WTC11 (cell line): ENCODE measurements around the gene ADAM11.

ENCODE experiments used
- FOXK1 ChIP-seq: sonication (generic); formaldehyde crosslinking; IDR thresholded peaks from 2 replicates; pipeline ENCODE4 v1.8.0; 2022; ENCODE audit warnings: mild to moderate bottlenecking, moderate library complexity, missing genetic modification reagents
- TEAD4 ChIP-seq: sonication (generic); formaldehyde crosslinking; IDR thresholded peaks from 2 replicates; pipeline ENCODE4 v1.8.0; 2022; ENCODE audit warnings: mild to moderate bottlenecking, missing genetic modification reagents
- TF ChIP-seq, protein P1 (sequence below): fragments of 200-600 bp; IDR thresholded peaks from 2 replicates; pipeline ENCODE4 v1.8.0; 2022; ENCODE audit warnings: antibody characterized with exemption

DNA sequence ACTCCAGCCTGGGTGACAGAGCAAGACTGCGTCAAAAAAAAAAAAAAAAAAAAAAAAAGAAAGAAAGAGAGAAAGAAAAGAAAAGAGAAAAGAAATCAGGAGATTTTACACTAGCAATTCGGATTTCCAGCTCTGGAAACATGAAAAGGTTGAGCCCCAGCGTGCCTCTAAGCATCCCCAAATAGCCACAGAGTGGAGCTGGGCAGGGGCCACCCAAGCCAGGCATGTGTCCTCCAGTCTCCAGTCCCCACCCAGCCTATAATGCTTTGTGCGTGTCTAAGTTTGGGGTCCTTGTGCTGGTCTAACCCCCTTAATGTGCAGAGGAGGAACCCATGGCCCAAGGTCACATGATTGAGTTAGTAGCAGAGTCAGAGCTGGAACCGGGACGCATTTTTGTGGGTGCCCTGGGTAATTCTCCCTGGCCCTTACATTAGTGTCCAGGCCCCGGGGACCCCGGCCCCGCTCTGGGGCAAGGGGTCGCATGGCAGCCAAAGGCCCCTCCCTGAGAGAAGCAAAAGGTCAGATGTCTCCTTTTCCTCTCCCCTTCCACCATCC lies 19.9 kb downstream of the ADAM11 start:
- TF ChIP-seq, protein P1, sequence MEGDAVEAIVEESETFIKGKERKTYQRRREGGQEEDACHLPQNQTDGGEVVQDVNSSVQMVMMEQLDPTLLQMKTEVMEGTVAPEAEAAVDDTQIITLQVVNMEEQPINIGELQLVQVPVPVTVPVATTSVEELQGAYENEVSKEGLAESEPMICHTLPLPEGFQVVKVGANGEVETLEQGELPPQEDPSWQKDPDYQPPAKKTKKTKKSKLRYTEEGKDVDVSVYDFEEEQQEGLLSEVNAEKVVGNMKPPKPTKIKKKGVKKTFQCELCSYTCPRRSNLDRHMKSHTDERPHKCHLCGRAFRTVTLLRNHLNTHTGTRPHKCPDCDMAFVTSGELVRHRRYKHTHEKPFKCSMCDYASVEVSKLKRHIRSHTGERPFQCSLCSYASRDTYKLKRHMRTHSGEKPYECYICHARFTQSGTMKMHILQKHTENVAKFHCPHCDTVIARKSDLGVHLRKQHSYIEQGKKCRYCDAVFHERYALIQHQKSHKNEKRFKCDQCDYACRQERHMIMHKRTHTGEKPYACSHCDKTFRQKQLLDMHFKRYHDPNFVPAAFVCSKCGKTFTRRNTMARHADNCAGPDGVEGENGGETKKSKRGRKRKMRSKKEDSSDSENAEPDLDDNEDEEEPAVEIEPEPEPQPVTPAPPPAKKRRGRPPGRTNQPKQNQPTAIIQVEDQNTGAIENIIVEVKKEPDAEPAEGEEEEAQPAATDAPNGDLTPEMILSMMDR = no peak
- no peak for TF ChIP-seq TEAD4 (CRISPR knock-in tag)
- TF ChIP-seq FOXK1 (CRISPR knock-in tag) = no peak
